Measurements from ENCODE around the gene ATF6B. TPM values are rescaled to one million over a fixed set of nuclear protein-coding genes. Genes with fewer than 3 reads are reported as not detected.

ATF6B gene
- total and polyA plus RNA-seq, 8 donors = 30.2 to 68.0 (median 39.1) TPM

- intact Hi-C loops (cut with DNase I) = loop anchor here in 1 of 3 donors (10.0 kb wide), 1 partner anchor 49 kb away; the partner anchor contains the start of gene EGFL8
- Histone ChIP-seq H3K9me3 (no peaks in the 10 kb centered on the region), H3K4me3 (no peak overlapping the region), H3K36me3 (peaks cover 0 to 38% (median 9%) of the 10 kb centered on the region in 3 donors), H3K27ac (no peak overlapping the region), H3K4me1 (peaks cover 0 to 10% (median 0%) of the 10 kb centered on the region in 3 donors), H3K27me3 (no peaks in the 10 kb centered on the region)
- peak in 1 of 6 donors; percentile 51 for DNase-seq
- WGBS, 2 donors = 86 to 94% methylated on average over 6 of the region's 6 CpGs
- ATAC-seq = no peak
- no peak for FAIRE-seq
- TF ChIP-seq CTCF (IDR thresholded peaks at IDR 0.05) = no peak
Observed at GRCh38 chr6:32115623-32116022, 12.4 kb downstream of the ATF6B start.

GRCh38 chr6:32114796-32115195 is 13.2 kb downstream of the ATF6B start:
- H3K27me3 ChIP-seq = no peaks in the 10 kb centered on the region
- ATAC-seq = no peak
- no peak overlapping the region for H3K27ac ChIP-seq
- no peak for TF ChIP-seq CTCF (IDR thresholded peaks at IDR 0.05)
- H3K4me3 ChIP-seq = no peak overlapping the region
- H3K4me1 ChIP-seq = peaks cover 0 to 10% (median 0%) of the 10 kb centered on the region in 3 donors
- intact Hi-C loops (cut with DNase I) = loop anchor here in 1 of 3 donors (10.0 kb wide), 1 partner anchor 50 kb away; the partner anchor contains the start of gene EGFL8
- 90 to 91% methylated on average over 8 of the region's 8 CpGs for WGBS, 2 donors
- no peaks in the 10 kb centered on the region for H3K9me3 ChIP-seq
- no peak for DNase-seq
- peaks cover 0 to 30% (median 4%) of the 10 kb centered on the region in 3 donors for H3K36me3 ChIP-seq
- FAIRE-seq = no peak

GRCh38 chr6:32113386-32114352 is 14.4 kb downstream of the ATF6B start:
- WGBS, 2 donors = 55 to 66% methylated on average over 9 of the region's 9 CpGs
- Histone ChIP-seq H3K9me3 (no peaks in the 10 kb centered on the region), H3K4me1 (peaks cover 0 to 5% (median 0%) of the 10 kb centered on the region in 3 donors), H3K4me3 (no peak overlapping the region), H3K27me3 (no peaks in the 10 kb centered on the region), H3K36me3 (peaks cover 0 to 29% (median 4%) of the 10 kb centered on the region in 3 donors), H3K27ac (no peak overlapping the region)
- DNase-seq (peak in 5 of 6 donors; percentile 60 to 76 (median 68)), FAIRE-seq (no peak), ATAC-seq (peak; percentile 35 to 69 (median 64))
- no peak for TF ChIP-seq CTCF (IDR thresholded peaks at IDR 0.05)
- intact Hi-C loops (cut with DNase I) = loop anchor here in 1 of 3 donors (10.0 kb wide), 1 partner anchor 51 kb away; the partner anchor contains the start of gene EGFL8

- no peak for ATAC-seq
- WGBS, 2 donors = 58 to 76% methylated on average over 9 of the region's 9 CpGs
- Histone ChIP-seq H3K9me3 (no peaks in the 10 kb centered on the region), H3K4me3 (no peak overlapping the region), H3K4me1 (peaks cover 0 to 8% (median 0%) of the 10 kb centered on the region in 3 donors), H3K36me3 (peaks cover 0 to 18% (median 0%) of the 10 kb centered on the region in 3 donors), H3K27me3 (no peaks in the 10 kb centered on the region), H3K27ac (no peak overlapping the region)
- TF ChIP-seq CTCF (IDR thresholded peaks at IDR 0.05) = no peak
- intact Hi-C loops (cut with DNase I) = loop anchor here in 1 of 3 donors (10.0 kb wide), 1 partner anchor 52 kb away; the partner anchor contains the start of gene EGFL8
- no peak for FAIRE-seq
- DNase-seq = no peak
Observed at GRCh38 chr6:32112431-32112980, 15.5 kb downstream of the ATF6B start.

Data from pancreas (tissue), 10 donors.